Measurements from ENCODE around the gene CNST.

The CNST gene

GRCh38 chr1:246659594-246660140 is 93.4 kb downstream of the CNST start:
- no peak overlapping the region for H3K18ac ChIP-seq (ENCODE audit: low read length)
- no peak overlapping the region for H3K4ac ChIP-seq (ENCODE audit: low read depth, low read length)
- no peak overlapping the region for H3K4me3 ChIP-seq (ENCODE audit: low read length)
- no peaks in the 10 kb centered on the region for H3K36me3 ChIP-seq (ENCODE audit: control insufficient read depth, insufficient read depth, low read length)
- DNase-seq, result no peak
- no peak overlapping the region for H2BK5ac ChIP-seq (ENCODE audit: low read length)
- no peak overlapping the region for H4K8ac ChIP-seq (ENCODE audit: low read depth, low read length)
- H2BK15ac ChIP-seq (replicated peaks; ENCODE audit: low read depth), result no peak overlapping the region
- H2BK120ac ChIP-seq (ENCODE audit: low read depth, low read length), result no peak overlapping the region
- no peaks in the 10 kb centered on the region for H3K79me1 ChIP-seq (ENCODE audit: low read length)
- H2AK5ac ChIP-seq (ENCODE audit: low read length), result no peak overlapping the region
- H3K4me2 ChIP-seq (ENCODE audit: low read length), result no peak overlapping the region
- H3K4me1 ChIP-seq (ENCODE audit: control insufficient read depth, low read depth, low read length), result no peaks in the 10 kb centered on the region
- no peak overlapping the region for H3K56ac ChIP-seq (ENCODE audit: low read length)
- H3K9ac ChIP-seq (ENCODE audit: low read length), result no peak overlapping the region
- no peak overlapping the region for H3K27ac ChIP-seq (ENCODE audit: low read depth, low read length)
- H3K79me2 ChIP-seq (ENCODE audit: control insufficient read depth, insufficient read depth, low read length), result no peaks in the 10 kb centered on the region
- no peak overlapping the region for H4K5ac ChIP-seq (ENCODE audit: low read length)
- no peak overlapping the region for H3K23ac ChIP-seq (ENCODE audit: low read length)
- no CpG with 5 or more reads among the region's 6 CpGs for WGBS (ENCODE audit: extremely low coverage, insufficient coverage, low lambda C conversion rate)
- H3K27me3 ChIP-seq (ENCODE audit: insufficient read depth, low read length, poor library complexity), result no peaks in the 10 kb centered on the region

GRCh38 chr1:246661451-246661850 is 95.2 kb downstream of the CNST start:
- no peak for DNase-seq
- H3K36me3 ChIP-seq (ENCODE audit: control insufficient read depth, insufficient read depth, low read length), result no peaks in the 10 kb centered on the region
- no peak overlapping the region for H3K4ac ChIP-seq (ENCODE audit: low read depth, low read length)
- H2BK15ac ChIP-seq (replicated peaks; ENCODE audit: low read depth), result no peak overlapping the region
- no peak overlapping the region for H3K27ac ChIP-seq (ENCODE audit: low read depth, low read length)
- H3K4me2 ChIP-seq (ENCODE audit: low read length), result no peak overlapping the region
- no peak overlapping the region for H3K23ac ChIP-seq (ENCODE audit: low read length)
- no peak overlapping the region for H2AK5ac ChIP-seq (ENCODE audit: low read length)
- no peak overlapping the region for H3K56ac ChIP-seq (ENCODE audit: low read length)
- H3K27me3 ChIP-seq (ENCODE audit: insufficient read depth, low read length, poor library complexity), result no peaks in the 10 kb centered on the region
- no peaks in the 10 kb centered on the region for H3K79me2 ChIP-seq (ENCODE audit: control insufficient read depth, insufficient read depth, low read length)
- no peaks in the 10 kb centered on the region for H3K79me1 ChIP-seq (ENCODE audit: low read length)
- H4K5ac ChIP-seq (ENCODE audit: low read length), result no peak overlapping the region
- H3K18ac ChIP-seq (ENCODE audit: low read length), result no peak overlapping the region
- H2BK5ac ChIP-seq (ENCODE audit: low read length), result no peak overlapping the region
- no peak overlapping the region for H3K4me3 ChIP-seq (ENCODE audit: low read length)
- no peak overlapping the region for H4K8ac ChIP-seq (ENCODE audit: low read depth, low read length)
- H3K9ac ChIP-seq (ENCODE audit: low read length), result no peak overlapping the region
- no peak overlapping the region for H2BK120ac ChIP-seq (ENCODE audit: low read depth, low read length)
- WGBS (ENCODE audit: extremely low coverage, insufficient coverage, low lambda C conversion rate), result no CpG with 5 or more reads among the region's 2 CpGs
- H3K4me1 ChIP-seq (ENCODE audit: control insufficient read depth, low read depth, low read length), result no peaks in the 10 kb centered on the region

DNA sequence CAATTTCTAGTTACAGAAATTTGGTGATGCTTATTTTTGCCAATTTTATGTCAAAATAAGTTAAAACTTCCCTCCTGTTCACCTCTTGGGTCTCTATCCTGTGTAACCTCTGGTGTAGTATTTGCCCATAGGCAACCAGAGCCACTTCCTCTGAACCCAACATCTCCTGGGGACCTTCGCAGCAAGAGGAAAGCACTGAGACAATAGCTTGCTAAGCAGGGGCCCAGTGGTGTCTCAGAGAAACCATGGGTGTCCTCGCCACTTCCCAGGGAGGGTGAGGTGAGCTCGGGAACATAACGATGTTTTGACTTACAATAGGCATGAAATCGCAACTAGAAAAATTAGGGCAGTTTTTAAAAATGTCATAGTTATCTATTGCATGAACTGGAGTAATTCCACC is 101.5 kb downstream of the CNST start:
- Histone ChIP-seq H3K4ac (ENCODE audit: low read depth, low read length) (no peak overlapping the region), H3K56ac (ENCODE audit: low read length) (no peak overlapping the region)
- no CpG with 5 or more reads among the region's 5 CpGs for WGBS (ENCODE audit: extremely low coverage, insufficient coverage, low lambda C conversion rate)

GRCh38 chr1:246669659-246670058 is 103.4 kb downstream of the CNST start:
- Histone ChIP-seq H3K4me1 (ENCODE audit: control insufficient read depth, low read depth, low read length) (no peaks in the 10 kb centered on the region), H3K18ac (ENCODE audit: low read length) (no peak overlapping the region), H3K27ac (ENCODE audit: low read depth, low read length) (no peak overlapping the region), H4K8ac (ENCODE audit: low read depth, low read length) (no peak overlapping the region), H3K4me2 (ENCODE audit: low read length) (no peak overlapping the region), H2BK120ac (ENCODE audit: low read depth, low read length) (no peak overlapping the region), H3K4ac (ENCODE audit: low read depth, low read length) (no peak overlapping the region), H4K5ac (ENCODE audit: low read length) (no peak overlapping the region), H2BK15ac (replicated peaks; ENCODE audit: low read depth) (no peak overlapping the region), H2BK5ac (ENCODE audit: low read length) (no peak overlapping the region), H3K79me2 (ENCODE audit: control insufficient read depth, insufficient read depth, low read length) (no peaks in the 10 kb centered on the region), H3K79me1 (ENCODE audit: low read length) (no peaks in the 10 kb centered on the region), H3K27me3 (ENCODE audit: insufficient read depth, low read length, poor library complexity) (no peaks in the 10 kb centered on the region), H3K23ac (ENCODE audit: low read length) (no peak overlapping the region), H2AK5ac (ENCODE audit: low read length) (no peak overlapping the region), H3K56ac (ENCODE audit: low read length) (no peak overlapping the region), H3K4me3 (ENCODE audit: low read length) (no peak overlapping the region), H3K36me3 (ENCODE audit: control insufficient read depth, insufficient read depth, low read length) (no peaks in the 10 kb centered on the region), H3K9ac (ENCODE audit: low read length) (no peak overlapping the region)
- no peak for DNase-seq
- WGBS (ENCODE audit: extremely low coverage, insufficient coverage, low lambda C conversion rate), result no CpG with 5 or more reads among the region's 6 CpGs

More for the DNA sequence above, 101.5 kb downstream of the CNST start:
- Histone ChIP-seq H3K4me2 (ENCODE audit: low read length) (no peak overlapping the region), H2BK5ac (ENCODE audit: low read length) (no peak overlapping the region), H4K8ac (ENCODE audit: low read depth, low read length) (no peak overlapping the region), H3K4me3 (ENCODE audit: low read length) (no peak overlapping the region), H3K9ac (ENCODE audit: low read length) (no peak overlapping the region), H3K4me1 (ENCODE audit: control insufficient read depth, low read depth, low read length) (no peaks in the 10 kb centered on the region), H2AK5ac (ENCODE audit: low read length) (no peak overlapping the region), H3K27ac (ENCODE audit: low read depth, low read length) (no peak overlapping the region), H3K79me1 (ENCODE audit: low read length) (no peaks in the 10 kb centered on the region), H3K18ac (ENCODE audit: low read length) (no peak overlapping the region), H2BK120ac (ENCODE audit: low read depth, low read length) (no peak overlapping the region), H3K27me3 (ENCODE audit: insufficient read depth, low read length, poor library complexity) (no peaks in the 10 kb centered on the region), H4K5ac (ENCODE audit: low read length) (no peak overlapping the region), H3K36me3 (ENCODE audit: control insufficient read depth, insufficient read depth, low read length) (no peaks in the 10 kb centered on the region), H3K23ac (ENCODE audit: low read length) (no peak overlapping the region), H3K79me2 (ENCODE audit: control insufficient read depth, insufficient read depth, low read length) (no peaks in the 10 kb centered on the region), H2BK15ac (replicated peaks; ENCODE audit: low read depth) (no peak overlapping the region)
- DNase-seq, result peak; percentile 52

- no CpG with 5 or more reads among the region's 8 CpGs for WGBS (ENCODE audit: extremely low coverage, insufficient coverage, low lambda C conversion rate)
- Histone ChIP-seq H3K4me2 (ENCODE audit: low read length) (no peak overlapping the region), H2BK120ac (ENCODE audit: low read depth, low read length) (no peak overlapping the region), H2AK5ac (ENCODE audit: low read length) (no peak overlapping the region), H2BK15ac (replicated peaks; ENCODE audit: low read depth) (no peak overlapping the region), H2BK5ac (ENCODE audit: low read length) (no peak overlapping the region), H3K9ac (ENCODE audit: low read length) (no peak overlapping the region), H3K4ac (ENCODE audit: low read depth, low read length) (no peak overlapping the region), H3K36me3 (ENCODE audit: control insufficient read depth, insufficient read depth, low read length) (no peaks in the 10 kb centered on the region), H3K4me3 (ENCODE audit: low read length) (no peak overlapping the region), H3K27me3 (ENCODE audit: insufficient read depth, low read length, poor library complexity) (no peaks in the 10 kb centered on the region), H4K8ac (ENCODE audit: low read depth, low read length) (no peak overlapping the region), H3K4me1 (ENCODE audit: control insufficient read depth, low read depth, low read length) (no peaks in the 10 kb centered on the region), H4K5ac (ENCODE audit: low read length) (no peak overlapping the region), H3K79me1 (ENCODE audit: low read length) (no peaks in the 10 kb centered on the region), H3K18ac (ENCODE audit: low read length) (no peak overlapping the region), H3K56ac (ENCODE audit: low read length) (no peak overlapping the region), H3K27ac (ENCODE audit: low read depth, low read length) (no peak overlapping the region), H3K79me2 (ENCODE audit: control insufficient read depth, insufficient read depth, low read length) (no peaks in the 10 kb centered on the region), H3K23ac (ENCODE audit: low read length) (no peak overlapping the region)
- no peak for DNase-seq
These were observed 107.8 kb downstream of the CNST start for GRCh38 chr1:246674049-246674448.

- H3K36me3 ChIP-seq (ENCODE audit: control insufficient read depth, insufficient read depth, low read length), result no peaks in the 10 kb centered on the region
- H3K79me2 ChIP-seq (ENCODE audit: control insufficient read depth, insufficient read depth, low read length), result no peaks in the 10 kb centered on the region
- H3K4ac ChIP-seq (ENCODE audit: low read depth, low read length), result no peak overlapping the region
- no peak overlapping the region for H2BK5ac ChIP-seq (ENCODE audit: low read length)
- no peak overlapping the region for H2BK15ac ChIP-seq (replicated peaks; ENCODE audit: low read depth)
- H4K8ac ChIP-seq (ENCODE audit: low read depth, low read length), result no peak overlapping the region
- no peak overlapping the region for H2BK120ac ChIP-seq (ENCODE audit: low read depth, low read length)
- no peak for DNase-seq
- no peaks in the 10 kb centered on the region for H3K79me1 ChIP-seq (ENCODE audit: low read length)
- no peak overlapping the region for H3K56ac ChIP-seq (ENCODE audit: low read length)
- no peak overlapping the region for H3K27ac ChIP-seq (ENCODE audit: low read depth, low read length)
- H3K27me3 ChIP-seq (ENCODE audit: insufficient read depth, low read length, poor library complexity), result no peaks in the 10 kb centered on the region
- H3K4me2 ChIP-seq (ENCODE audit: low read length), result no peak overlapping the region
- no peaks in the 10 kb centered on the region for H3K4me1 ChIP-seq (ENCODE audit: control insufficient read depth, low read depth, low read length)
- H2AK5ac ChIP-seq (ENCODE audit: low read length), result no peak overlapping the region
- H3K9ac ChIP-seq (ENCODE audit: low read length), result no peak overlapping the region
- no peak overlapping the region for H3K4me3 ChIP-seq (ENCODE audit: low read length)
- H3K18ac ChIP-seq (ENCODE audit: low read length), result no peak overlapping the region
- no peak overlapping the region for H3K23ac ChIP-seq (ENCODE audit: low read length)
- H4K5ac ChIP-seq (ENCODE audit: low read length), result no peak overlapping the region
- no CpG with 5 or more reads among the region's 2 CpGs for WGBS (ENCODE audit: extremely low coverage, insufficient coverage, low lambda C conversion rate)
These were observed 111.6 kb downstream of the CNST start for GRCh38 chr1:246677842-246678241.

Data from mesendoderm (in vitro differentiated cells).